ELR (cell line): ENCODE results near the gene DDX10.
"Not testable (repeated sequence)": the region's sequence is repeated elsewhere in the genome, so short reads cannot be mapped to it uniquely, and the experiment has no call there.

Experiments used
- DNase-seq: peaks from one replicate; pipeline ENCODE4 v3.0.0-alpha.2; 2015; ENCODE audit warnings: low read depth

The DDX10 gene

GRCh38 chr11:108715239-108715638, 50.4 kb downstream of the DDX10 start:
- DNase-seq = no peak

GRCh38 chr11:108718466-108718865, 53.6 kb downstream of the DDX10 start:
- no peak for DNase-seq

- DNase-seq = no peak
These were observed 60.3 kb downstream of the DDX10 start for GRCh38 chr11:108724974-108725689.

- no peak for DNase-seq
These were observed 61.4 kb downstream of the DDX10 start for GRCh38 chr11:108726077-108726800.

GRCh38 chr11:108727665-108728064, 62.8 kb downstream of the DDX10 start:
- DNase-seq = no peak

- DNase-seq = no peak
These were observed 64.5 kb downstream of the DDX10 start for GRCh38 chr11:108729227-108729871.

GRCh38 chr11:108732395-108732794, 67.5 kb downstream of the DDX10 start:
- DNase-seq = no peak

- DNase-seq = peak; percentile 68
These were observed 68.7 kb downstream of the DDX10 start for GRCh38 chr11:108733479-108734116.

GRCh38 chr11:108734283-108734682, 69.4 kb downstream of the DDX10 start:
- DNase-seq = no peak

- DNase-seq = peak; percentile 39
These were observed 70.2 kb downstream of the DDX10 start for GRCh38 chr11:108734956-108735559.

GRCh38 chr11:108740132-108740531, 75.3 kb downstream of the DDX10 start:
- not testable (repeated sequence) for DNase-seq

GRCh38 chr11:108743851-108744250, 79.0 kb downstream of the DDX10 start:
- DNase-seq = peak; percentile 6

GRCh38 chr11:108748968-108749367, 84.1 kb downstream of the DDX10 start:
- no peak for DNase-seq

- no peak for DNase-seq
These were observed 86.6 kb downstream of the DDX10 start for GRCh38 chr11:108751444-108751843.

- no peak for DNase-seq
These were observed 87.5 kb downstream of the DDX10 start for GRCh38 chr11:108752297-108752751.

GRCh38 chr11:108754901-108755625, 90.2 kb downstream of the DDX10 start:
- no peak for DNase-seq

GRCh38 chr11:108757630-108758029, 92.8 kb downstream of the DDX10 start:
- no peak for DNase-seq

- DNase-seq = no peak
These were observed 93.6 kb downstream of the DDX10 start for GRCh38 chr11:108758458-108758857.

- DNase-seq = no peak
These were observed 101.8 kb downstream of the DDX10 start for GRCh38 chr11:108766596-108767173.

- no peak for DNase-seq
These were observed 103.5 kb downstream of the DDX10 start for GRCh38 chr11:108768370-108768769.

GRCh38 chr11:108768964-108769363, 104.1 kb downstream of the DDX10 start:
- no peak for DNase-seq
